Esophagus muscularis mucosa (tissue), 4 donors: ENCODE results near the gene PEA15.

Source experiments
- CTCF ChIP-seq, 3 experiments: fragments of 200-600 bp in 2 of 3; fragments of 450-650 bp in 1 of 3; sonication (generic) in 2 of 3; IDR thresholded peaks; one replicate each; pipeline ENCODE4 v1.5.1; 2017 to 2019; ENCODE audit warnings: antibody characterized with exemption in 3 of 3, mild to moderate bottlenecking in 2 of 3, moderate library complexity in 1 of 3
- EP300 ChIP-seq: sonication (generic); formaldehyde crosslinking; IDR thresholded peaks from one replicate; pipeline ENCODE4 v1.6.1; 2017; ENCODE audit warnings: antibody characterized with exemption
- POLR2A ChIP-seq: fragments of 450-650 bp; IDR thresholded peaks from one replicate; pipeline ENCODE4 v1.6.1; 2017; ENCODE audit warnings: antibody characterized with exemption, moderate library complexity, mild to moderate bottlenecking, low read depth
- POLR2AphosphoS5 ChIP-seq, 2 donors: sonication (generic); formaldehyde crosslinking; IDR thresholded peaks; one replicate each; pipeline ENCODE4 v1.6.1; 2017; ENCODE audit warnings: antibody characterized with exemption in 2 of 2

GRCh38 chr1:160191756-160192155, 13.4 kb upstream of the PEA15 start:
- TF ChIP-seq POLR2A, result no peak
- TF ChIP-seq CTCF (IDR thresholded peaks at IDR 0.05), result no peak
- no peak for TF ChIP-seq POLR2AphosphoS5 (IDR thresholded peaks at IDR 0.05)
- no peak for TF ChIP-seq EP300
